Measurements from ENCODE around the gene RPL22L1.

RPL22L1 gene

GRCh38 chr3:170908235-170909116 is 38.5 kb upstream of the RPL22L1 start, which contains the start of gene EIF5A2:
Gene EIF5A2, minus strand, starts transcription at chr3:170908637. Its CDS starts 831 bp downstream, at chr3:170907806.
- CTCF ChIA-PET = no interaction called here
- TF ChIP-seq ZBTB11 (tag by site-specific recombination; conservative IDR thresholded peaks at IDR 0.05; ENCODE audit: low read depth) = peak; percentile 40
- TF ChIP-seq ZBTB26 (tag by site-specific recombination; optimal IDR thresholded peaks at IDR 0.05) = peak; percentile 86
- peak; percentile 56 for TF ChIP-seq ZNF660 (tag by site-specific recombination; IDR thresholded peaks at IDR 0.05)
- peak; percentile 48 for TF ChIP-seq ZFHX2 (tag by site-specific recombination; conservative IDR thresholded peaks at IDR 0.05)
- peak; percentile 88 for TF ChIP-seq HIC1 (tag by site-specific recombination; IDR thresholded peaks at IDR 0.05)
- TF ChIP-seq KLF17 (tag by site-specific recombination; IDR thresholded peaks at IDR 0.05) = peak; percentile 56; the same call in 1 of the 2 replicates
- TF ChIP-seq ZBTB48 (tag by site-specific recombination; IDR thresholded peaks at IDR 0.05) = peak; percentile 82
- no peak for TF ChIP-seq ZNF433 (tag by site-specific recombination; IDR thresholded peaks at IDR 0.05; ENCODE audit: low read depth)
- 0 out of 2 replicates have a peak, but pooled peaks have one; percentile 11 for TF ChIP-seq TRIM28 (IDR thresholded peaks at IDR 0.05; ENCODE audit: borderline replicate concordance, low read length)
- no peak for TF ChIP-seq ZFP41 (tag by site-specific recombination; IDR thresholded peaks at IDR 0.05; ENCODE audit: borderline replicate concordance)
- TF ChIP-seq ZNF600 (tag by site-specific recombination; IDR thresholded peaks at IDR 0.05) = peak; percentile 86
- TF ChIP-seq AEBP2 (tag by site-specific recombination; IDR thresholded peaks at IDR 0.05; ENCODE audit: borderline replicate concordance) = no peak
- peak; percentile 49; the same call in 1 of the 2 replicates for TF ChIP-seq ZBTB20 (tag by site-specific recombination; IDR thresholded peaks at IDR 0.05)
- no peak for TF ChIP-seq ZNF549 (tag by site-specific recombination; IDR thresholded peaks at IDR 0.05)
- TF ChIP-seq ZNF629 (tag by site-specific recombination; IDR thresholded peaks at IDR 0.05) = peak; percentile 44; the same call in 1 of the 2 replicates
- TF ChIP-seq ZXDB (tag by site-specific recombination; IDR thresholded peaks at IDR 0.05) = 0 out of 2 replicates have a peak, but pooled peaks have one; percentile 69
- peak; percentile 49 for TF ChIP-seq SP7 (tag by site-specific recombination; IDR thresholded peaks at IDR 0.05)
- peak; percentile 27; the same call in 1 of the 2 replicates for TF ChIP-seq ZBTB44 (tag by site-specific recombination; IDR thresholded peaks at IDR 0.05)
- TF ChIP-seq ZNF48 (tag by site-specific recombination; IDR thresholded peaks at IDR 0.05) = no peak
- 0 out of 2 replicates have a peak, but pooled peaks have one; percentile 9 for TF ChIP-seq EGR2 (tag by site-specific recombination; IDR thresholded peaks at IDR 0.05; ENCODE audit: low read depth)
- TF ChIP-seq SP2 (tag by site-specific recombination; IDR thresholded peaks at IDR 0.05) = peak; percentile 90
- no peak for TF ChIP-seq ZNF426 (tag by site-specific recombination; IDR thresholded peaks at IDR 0.05)
- peak; percentile 56; the same call in 1 of the 2 replicates for TF ChIP-seq ELK4 (IDR thresholded peaks at IDR 0.05; ENCODE audit: borderline replicate concordance, low read depth, low read length)

More at GRCh38 chr3:170908235-170909116, 38.5 kb upstream of the RPL22L1 start, which contains the start of gene EIF5A2:
- H3K4me1 ChIP-seq (ENCODE audit: control insufficient read depth, insufficient read depth, low read length) = no peaks in the 10 kb centered on the region
- POLR2A ChIA-PET = interaction anchor here (1.0 to 1.3 kb wide), 2 partner anchors 38 to 39 kb away, joined by 3 to 4 read pairs; partner anchors contain the start of gene RPL22L1
- peak within 1 kb of the TSS; percentile 79 for H3K4me3 ChIP-seq (ENCODE audit: low read depth, low read length)
- H3K9me3 ChIP-seq (ENCODE audit: control insufficient read depth, insufficient read depth, low read depth, low read length) = no peaks in the 10 kb centered on the region
- no peaks in the 10 kb centered on the region for H3K36me3 ChIP-seq (ENCODE audit: control insufficient read depth in 2 of 2, insufficient read depth in 1 of 2, low read length in 2 of 2)
- no peak within 1 kb of the TSS; the same call in 1 of the 2 replicates for H3K27ac ChIP-seq (ENCODE audit: extremely low read depth, low read depth, low read length)
